Stimulated activated CD8-positive, alpha-beta memory T cell treated with anti-CD3 and anti-CD28 coated beads, Interleukin-4, amount 100 ng/mL, for 48 hours (primary cell): ENCODE measurements around the gene CUL7.
A peak's percentile ranks its signal among the peaks of the same experiment; 100 is the strongest.
"Not testable (repeated sequence)": the region's sequence is repeated elsewhere in the genome, so short reads cannot be mapped to it uniquely, and the experiment has no call there.

Source experiments
- DNase-seq: peaks from one replicate; pipeline ENCODE4 v3.0.0-alpha.2; 2020

CUL7 gene

GRCh38 chr6:43043310-43043709 is 10.3 kb downstream of the CUL7 start:
- no peak for DNase-seq

- not testable (repeated sequence) for DNase-seq
Observed at GRCh38 chr6:43041475-43041874, 12.2 kb downstream of the CUL7 start.

DNA sequence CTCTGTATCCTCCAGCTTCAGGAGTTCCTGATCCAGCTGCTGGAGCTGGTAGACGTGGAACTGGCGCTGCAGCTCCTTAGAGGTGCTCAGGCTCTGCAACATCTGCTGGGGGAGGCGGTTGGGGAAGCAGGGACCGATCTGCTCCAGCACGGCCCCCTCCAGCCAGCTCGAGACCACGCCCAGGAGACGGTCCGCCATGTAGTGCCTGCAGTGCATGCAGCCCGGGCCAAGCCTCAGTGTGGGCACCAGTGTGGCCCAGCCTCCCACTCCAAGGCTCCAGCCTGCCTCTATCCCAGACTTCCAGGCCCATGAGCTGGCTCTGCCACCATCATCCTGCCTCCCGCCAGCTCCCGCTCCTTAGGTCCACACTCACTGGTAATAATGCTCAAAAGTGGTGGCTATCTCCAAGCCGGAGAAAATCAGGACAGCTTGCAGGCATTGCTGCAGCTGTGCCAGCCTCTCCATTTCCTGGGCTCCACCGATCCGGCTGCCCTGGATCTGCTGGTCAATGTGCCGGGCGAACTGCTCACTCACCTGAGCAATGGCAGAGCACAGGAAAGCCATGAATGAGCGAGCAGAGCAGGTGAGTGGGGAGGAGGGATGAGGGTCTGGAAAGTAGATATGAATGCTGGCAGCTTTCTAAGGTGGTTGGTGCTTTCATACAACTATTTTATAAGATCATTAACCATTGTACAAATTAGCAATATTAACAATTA is 13.0 kb downstream of the CUL7 start:
- DNase-seq: no peak

DNA sequence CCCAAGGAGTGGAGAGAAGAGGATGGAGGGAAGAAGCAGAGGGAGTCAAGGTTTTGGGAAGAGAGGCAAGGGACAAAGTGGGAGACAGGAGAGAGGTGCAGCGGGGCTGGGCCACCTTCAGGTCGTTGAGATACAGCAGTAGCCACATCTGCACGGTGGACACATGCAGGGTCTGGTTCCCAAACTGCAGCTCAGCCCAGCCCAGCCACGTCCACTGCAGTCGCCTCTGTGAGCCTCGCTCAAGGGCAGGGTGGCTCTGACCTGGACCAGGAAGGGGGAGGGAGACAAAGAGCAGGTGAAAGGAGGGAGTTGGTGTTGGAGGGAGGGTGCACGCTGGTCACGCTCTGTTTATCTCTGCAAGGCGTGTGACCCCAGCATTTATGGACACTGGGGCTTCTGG is 14.9 kb downstream of the CUL7 start:
- no peak for DNase-seq

- DNase-seq: no peak
Observed at GRCh38 chr6:43037706-43038105, 15.9 kb downstream of the CUL7 start.

DNA sequence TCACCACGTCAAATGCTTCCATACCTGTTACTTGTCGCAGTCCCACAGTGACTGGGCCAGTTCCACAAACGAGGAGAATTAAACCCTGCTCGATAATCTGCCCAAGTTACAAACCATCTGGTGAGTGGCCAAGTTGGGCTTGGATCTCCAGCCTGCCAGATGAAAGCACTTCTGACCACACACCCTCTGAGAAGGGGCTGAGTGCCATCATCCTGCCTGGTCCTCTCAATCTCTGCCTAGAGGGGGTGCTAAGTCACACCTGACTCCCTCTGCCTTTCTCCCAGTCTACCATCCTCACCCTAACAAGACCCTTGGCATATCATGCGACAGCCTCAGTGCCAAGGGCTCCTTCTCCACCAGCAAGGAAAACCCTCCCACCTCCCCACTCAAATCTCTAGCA is 16.5 kb downstream of the CUL7 start:
- no peak for DNase-seq

DNA sequence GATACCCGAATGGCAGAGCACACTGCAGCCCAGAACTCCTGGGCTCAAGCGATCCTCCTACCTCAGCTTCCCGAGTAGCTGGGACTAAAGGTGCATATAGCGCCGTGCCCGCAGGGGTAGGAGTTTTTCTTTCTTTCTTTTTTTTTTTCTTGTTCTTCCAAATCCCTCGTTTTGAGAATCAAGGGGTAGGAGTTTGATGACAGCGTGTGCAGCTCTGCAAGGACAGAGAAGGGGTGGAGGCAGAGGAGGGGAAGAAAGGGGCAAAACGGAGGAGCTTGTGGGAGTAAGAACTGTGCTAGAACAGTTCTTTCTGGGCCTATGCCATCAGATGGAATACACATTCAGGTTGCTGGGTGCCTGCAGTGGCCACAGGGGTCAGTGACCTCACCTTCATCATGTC is 16.9 kb downstream of the CUL7 start:
- DNase-seq: no peak

- no peak for DNase-seq
Observed at GRCh38 chr6:43035495-43036194, 18.0 kb downstream of the CUL7 start.

GRCh38 chr6:43034190-43034525 is 19.5 kb downstream of the CUL7 start:
- DNase-seq: no peak

DNA sequence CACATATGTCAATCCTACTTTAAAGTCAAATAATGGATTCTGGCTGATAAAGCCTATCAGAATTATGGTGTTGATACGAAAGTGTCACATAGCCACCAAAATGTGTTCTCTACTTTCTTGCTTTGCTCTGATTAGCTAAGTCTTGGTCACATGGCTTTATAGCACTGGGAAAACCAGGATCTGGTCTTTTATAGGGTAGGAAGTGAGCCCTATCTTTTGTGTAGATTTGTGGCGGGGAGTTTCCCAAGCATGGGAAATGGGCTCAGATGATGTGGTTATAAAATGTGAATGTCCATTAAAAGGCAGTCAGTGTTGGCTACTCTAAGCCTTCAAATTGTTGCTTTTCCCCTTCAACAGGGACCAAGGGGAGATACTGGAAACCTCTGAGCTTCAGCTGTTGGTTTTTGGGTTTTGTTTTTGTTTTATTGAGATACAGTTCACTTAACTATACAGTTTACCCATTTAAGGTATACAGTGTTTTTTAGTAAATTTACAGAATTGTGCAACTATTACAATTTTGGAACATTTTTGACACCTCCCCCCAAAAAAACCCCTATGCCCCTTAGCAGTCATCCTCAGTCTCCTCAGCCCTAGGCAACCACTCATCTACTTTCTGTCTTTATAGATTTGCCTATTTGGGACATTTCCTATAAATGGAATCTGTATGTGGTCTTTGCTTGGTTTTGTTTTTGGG is 20.0 kb downstream of the CUL7 start:
- DNase-seq: no peak

GRCh38 chr6:43032326-43032725 is 21.3 kb downstream of the CUL7 start:
- no peak for DNase-seq

DNA sequence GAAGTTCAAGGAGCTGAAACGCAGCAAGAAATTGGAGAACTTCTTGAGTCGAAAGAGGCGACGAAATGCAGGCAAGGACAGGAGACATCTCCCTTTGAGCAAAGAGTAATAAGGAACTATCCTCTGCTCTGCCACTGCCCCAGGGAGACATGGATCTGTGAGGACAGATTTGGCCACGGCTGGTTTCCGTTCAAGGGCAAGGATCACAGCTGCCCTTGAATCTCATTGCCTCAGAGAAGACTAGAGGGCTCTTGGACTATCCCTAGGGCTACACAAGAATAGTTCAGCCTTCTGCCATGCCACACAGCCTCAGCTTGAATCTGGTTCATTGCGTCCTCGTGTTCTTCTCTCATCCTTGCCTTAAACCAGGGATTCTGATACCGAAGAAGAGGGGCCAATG is 24.5 kb downstream of the CUL7 start:
- no peak for DNase-seq

GRCh38 chr6:43026365-43026764 is 27.3 kb downstream of the CUL7 start:
- DNase-seq: no peak

- peak; percentile 34 for DNase-seq
Observed at GRCh38 chr6:43024436-43024835, 29.2 kb downstream of the CUL7 start.

DNA sequence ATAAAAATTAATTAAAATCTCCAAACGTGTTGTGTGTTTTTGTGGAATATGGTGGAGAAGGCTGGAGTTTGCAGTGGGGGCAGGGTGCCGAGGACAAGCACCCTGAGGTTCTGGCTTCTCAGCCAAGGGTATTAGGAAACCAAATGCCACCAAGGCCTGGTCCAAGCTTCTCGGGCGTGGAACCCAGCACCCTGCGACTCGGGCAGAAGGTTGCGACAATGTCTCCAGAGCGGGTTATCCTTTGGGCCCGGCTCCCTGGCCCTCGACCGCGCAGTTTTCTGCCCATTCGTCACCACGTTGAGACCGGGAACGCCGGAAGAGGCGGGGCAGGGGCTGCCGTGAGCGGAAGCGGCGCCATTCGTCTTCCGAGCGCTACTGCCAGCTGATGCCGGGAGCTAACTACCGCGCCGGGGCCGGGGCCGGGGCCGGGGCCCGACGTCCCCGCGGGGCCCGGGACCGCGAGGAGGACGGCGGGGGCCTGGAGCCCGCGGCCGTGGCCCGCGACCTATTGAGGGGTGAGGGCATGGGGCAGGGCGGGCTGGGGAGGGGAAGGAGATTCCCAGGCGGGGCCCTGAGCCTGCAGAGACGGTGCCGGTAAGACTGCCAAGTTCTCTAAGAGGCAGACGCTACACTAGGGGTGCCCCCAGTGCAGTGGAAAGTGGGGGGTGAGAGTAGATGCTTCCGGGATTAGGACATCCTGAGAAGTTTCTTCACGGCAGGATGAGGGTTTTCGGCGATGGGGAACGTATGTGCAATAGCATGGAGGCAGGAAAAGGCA is 32.2 kb downstream of the CUL7 start, which contains the start of gene RRP36:
RRP36 (plus strand) TSS at position 354 of the 778 bp plus-strand sequence; CDS start at position 386, 32 bp downstream.
- peak; percentile 83 for DNase-seq

DNA sequence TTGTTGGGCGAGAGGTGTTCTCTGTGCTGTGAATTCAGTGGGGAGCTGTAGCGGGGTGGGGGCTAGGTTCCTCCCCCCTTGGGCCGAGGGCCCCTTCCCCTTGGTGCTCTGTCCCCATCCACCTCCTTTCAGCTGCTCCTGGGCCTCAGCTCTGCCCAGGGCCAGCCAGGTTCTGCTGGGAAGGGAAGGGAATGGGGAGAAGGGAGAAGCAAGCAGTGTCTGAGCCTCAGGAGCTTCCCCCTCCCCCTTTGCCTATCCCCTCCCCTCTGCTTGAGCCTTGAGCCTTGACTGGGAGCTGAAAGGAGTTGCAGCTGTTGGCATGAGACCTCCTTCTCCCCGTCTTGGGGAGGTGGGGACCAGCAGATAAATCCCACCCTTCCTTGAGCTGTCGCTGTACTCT is 32.8 kb downstream of the CUL7 start:
- DNase-seq: no peak

DNA sequence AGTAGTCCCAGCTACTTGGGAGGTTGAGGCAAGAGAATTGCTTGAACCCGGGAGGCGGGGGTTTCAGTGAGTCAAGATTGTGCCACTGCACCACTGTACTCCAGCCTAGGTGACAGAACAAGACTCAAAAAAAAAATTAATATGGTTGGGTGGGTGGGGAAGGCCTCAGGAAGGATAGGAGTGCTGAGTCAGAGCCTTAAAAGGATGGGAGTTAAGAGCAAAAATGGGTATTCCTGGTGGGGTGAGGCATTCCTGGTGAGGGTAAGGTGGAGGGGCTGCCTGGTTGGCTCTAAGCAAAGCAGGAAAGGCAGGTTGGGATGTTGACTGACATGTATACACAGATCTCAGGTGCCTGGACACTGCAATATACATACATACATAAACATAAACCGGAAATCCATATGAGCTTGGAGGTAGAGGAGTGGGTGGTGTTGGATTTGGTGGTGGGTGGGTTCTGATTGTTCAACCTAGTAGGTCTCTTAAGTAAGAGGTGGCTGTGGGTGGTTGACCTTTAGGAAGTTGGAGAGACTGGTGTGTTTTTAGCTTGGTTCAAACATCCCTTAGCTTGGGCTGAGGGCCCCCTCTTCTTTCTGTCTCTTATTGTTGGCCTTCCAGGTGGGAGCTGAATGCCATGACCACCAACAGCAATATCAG is 33.5 kb downstream of the CUL7 start:
- no peak for DNase-seq

DNA sequence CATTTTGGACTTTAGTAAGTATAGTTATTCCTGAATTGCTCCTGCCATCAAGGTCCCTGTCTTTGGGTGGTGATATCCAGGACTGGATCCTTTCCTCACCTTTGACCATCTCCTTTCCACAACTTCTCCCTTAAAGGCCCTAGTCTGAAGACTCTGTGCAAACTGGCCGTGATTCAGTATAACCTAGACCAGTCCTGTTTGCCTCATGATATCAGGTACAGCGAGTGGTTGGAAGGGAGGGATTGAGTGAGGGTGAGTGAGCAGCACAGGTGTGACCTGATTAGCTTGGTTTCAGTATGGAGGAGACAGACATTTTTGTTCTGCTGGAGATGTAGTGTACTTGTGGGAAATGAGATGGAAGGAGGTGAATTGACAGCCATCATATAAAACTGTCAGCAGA is 34.5 kb downstream of the CUL7 start:
- no peak for DNase-seq

GRCh38 chr6:43016943-43017334 is 36.7 kb downstream of the CUL7 start:
- no peak for DNase-seq

GRCh38 chr6:43016176-43016942 is 37.3 kb downstream of the CUL7 start:
- no peak for DNase-seq

DNA sequence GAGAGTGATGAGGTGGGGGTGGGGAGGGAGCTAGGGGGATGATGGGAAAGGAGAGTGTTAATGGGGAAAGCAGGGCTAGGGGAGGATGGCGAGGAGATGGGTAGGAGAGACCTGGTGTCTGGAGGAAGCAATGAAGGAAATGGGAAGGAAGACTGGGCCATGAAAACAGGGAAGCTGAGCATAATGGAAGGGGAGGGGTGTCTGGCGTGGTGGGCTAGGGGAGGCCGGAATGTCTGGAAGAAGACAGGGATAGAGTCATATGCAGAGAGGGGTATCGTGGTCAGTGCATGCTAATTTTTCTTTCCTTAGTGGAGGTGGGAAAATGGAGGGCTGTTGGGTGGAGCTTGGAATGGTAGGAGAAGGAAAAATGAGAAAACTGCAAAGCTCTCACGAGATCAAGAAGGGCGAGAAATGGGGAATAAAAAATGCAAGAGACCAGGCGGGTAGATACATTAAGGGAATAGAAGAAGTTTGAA is 39.2 kb downstream of the CUL7 start:
- DNase-seq: no peak
